Liver (tissue), 9 donors: Measurements from ENCODE around the gene TM4SF18. TPM values are rescaled to one million over a fixed set of nuclear protein-coding genes. Genes with fewer than 3 reads are reported as not detected.

Source experiments
- DNase-seq: peaks from one replicate; pipeline ENCODE4 v3.0.0-alpha.2; 2017; ENCODE audit warnings: low spot score
- H3K27ac ChIP-seq, 2 donors: one replicate each; pipeline ENCODE4 v1.7.0; 2013; ENCODE audit warnings: inconsistent platforms in 2 of 2, low read length in 2 of 2, control low read depth in 1 of 2, low read depth in 1 of 2, mild to moderate bottlenecking in 1 of 2
- H3K27me3 ChIP-seq, 4 donors: one replicate each; pipeline versions ENCODE4 v1.6.1 to v1.7.0; 2013; ENCODE audit warnings: low read length in 3 of 4, inconsistent platforms in 1 of 4, mild to moderate bottlenecking in 1 of 4, moderate library complexity in 1 of 4; ENCODE audit not compliant: control insufficient read depth in 4 of 4, insufficient read depth in 4 of 4
- H3K36me3 ChIP-seq, 4 donors: one replicate each; pipeline versions ENCODE4 v1.6.1 to v1.7.0; 2013; ENCODE audit warnings: low read length in 3 of 4, mild to moderate bottlenecking in 3 of 4, low read depth in 1 of 4, moderate library complexity in 1 of 4; ENCODE audit not compliant: control insufficient read depth in 4 of 4, insufficient read depth in 3 of 4
- H3K4me1 ChIP-seq, 4 donors: one replicate each; pipeline versions ENCODE4 v1.6.1 to v1.7.0; 2013; ENCODE audit warnings: low read length in 3 of 4, mild to moderate bottlenecking in 3 of 4, moderate library complexity in 1 of 4; ENCODE audit not compliant: control insufficient read depth in 4 of 4, insufficient read depth in 4 of 4
- H3K4me3 ChIP-seq, 3 donors: one replicate each; pipeline versions ENCODE4 v1.6.1 to v1.7.0; 2013; ENCODE audit warnings: low read length in 3 of 3, control low read depth in 1 of 3, low read depth in 1 of 3, mild to moderate bottlenecking in 1 of 3
- H3K9ac ChIP-seq, 2 donors: one replicate each; pipeline ENCODE4 v1.7.0; 2013; ENCODE audit warnings: low read length in 2 of 2, mild to moderate bottlenecking in 2 of 2, moderate library complexity in 2 of 2, control low read depth in 1 of 2, low read depth in 1 of 2
- H3K9me3 ChIP-seq, 4 donors: one replicate each; pipeline versions ENCODE4 v1.6.1 to v1.7.0; 2013; ENCODE audit warnings: low read length in 3 of 4; ENCODE audit not compliant: control insufficient read depth in 4 of 4
- CTCF ChIP-seq: fragments of 150-350 bp; IDR thresholded peaks from 2 replicates; pipeline ENCODE4 v1.5.1; 2017; ENCODE audit warnings: improper control_type of control experiment, low read depth, low read length; ENCODE audit not compliant: missing input control
- EGR1 ChIP-seq, 2 donors: IDR thresholded peaks; 2 replicates each; pipeline ENCODE4 v1.6.1; 2016 to 2018; ENCODE audit warnings: antibody characterized with exemption in 2 of 2, low read depth in 2 of 2
- FOXA1 ChIP-seq: IDR thresholded peaks from 2 replicates; pipeline ENCODE4 v1.6.1; 2016; ENCODE audit warnings: antibody characterized with exemption
- FOXA2 ChIP-seq: IDR thresholded peaks from 2 replicates; pipeline ENCODE4 v1.6.1; 2016; ENCODE audit warnings: antibody characterized with exemption
- GABPA ChIP-seq, 2 donors: IDR thresholded peaks in 1 of 2; conservative IDR thresholded peaks in 1 of 2; 2 replicates each; pipeline ENCODE4 v1.6.1; 2016; ENCODE audit warnings: antibody characterized with exemption in 2 of 2, mild to moderate bottlenecking in 1 of 2, moderate library complexity in 1 of 2
- HNF4A ChIP-seq, 2 donors: conservative IDR thresholded peaks; 2 replicates each; pipeline ENCODE4 v1.6.1; 2016; ENCODE audit warnings: antibody characterized with exemption in 2 of 2, mild to moderate bottlenecking in 2 of 2
- HNF4G ChIP-seq: IDR thresholded peaks from 2 replicates; pipeline ENCODE4 v1.6.1; 2016; ENCODE audit warnings: antibody characterized with exemption
- JUND ChIP-seq, 2 donors: IDR thresholded peaks; 2 replicates each; pipeline ENCODE4 v1.6.1; 2016; ENCODE audit warnings: antibody characterized with exemption in 2 of 2
- MAX ChIP-seq: IDR thresholded peaks from 2 replicates; pipeline ENCODE4 v1.6.1; 2016; ENCODE audit warnings: antibody characterized with exemption
- NR2F2 ChIP-seq: IDR thresholded peaks from 2 replicates; pipeline ENCODE4 v1.6.1; 2016; ENCODE audit warnings: antibody characterized with exemption
- RAD21 ChIP-seq, 2 donors: IDR thresholded peaks; 2 replicates each; pipeline ENCODE4 v1.6.1; 2016; ENCODE audit warnings: antibody characterized with exemption in 2 of 2, mild to moderate bottlenecking in 2 of 2
- RXRA ChIP-seq, 2 donors: IDR thresholded peaks; 2 replicates each; pipeline ENCODE4 v1.6.1; 2017 to 2018; ENCODE audit warnings: antibody characterized with exemption in 2 of 2, mild to moderate bottlenecking in 1 of 2
- SP1 ChIP-seq: IDR thresholded peaks from 2 replicates; pipeline ENCODE4 v1.6.1; 2018; ENCODE audit warnings: antibody characterized with exemption, mild to moderate bottlenecking
- TAF1 ChIP-seq: conservative IDR thresholded peaks from 2 replicates; pipeline ENCODE4 v1.6.1; 2016; ENCODE audit warnings: antibody characterized with exemption, mild to moderate bottlenecking
- YY1 ChIP-seq: IDR thresholded peaks from 2 replicates; pipeline ENCODE4 v1.6.1; 2016; ENCODE audit warnings: antibody characterized with exemption, mild to moderate bottlenecking
- WGBS: extraction: QIAGEN DNeasy Blood & Tissue Kit; methylation state at CpG from one replicate; pipeline ENCODE4 v1.1.7; 2013; 5-methylcytosine and 5-hydroxymethylcytosine counted together
- polyA plus RNA-seq, 2 donors: library from polyadenylated mRNA; stranded (reverse) in 1 of 2; unstranded in 1 of 2; fragments of 200-250 nt in 1 of 2; fragments of >200 nt in 1 of 2; fragmentation: Nextera tagmentation in 1 of 2; extraction: Ambion mirVana in 1 of 2; gene quantifications; one replicate each; pipeline versions ENCODE4 v1.2.1 to v1.2.3, GENCODE V29; 2013 to 2015
- total RNA-seq, 2 donors: library from RNA; depleted of rRNA; stranded (reverse); fragments of >200 nt; gene quantifications; one replicate each; pipeline ENCODE4 v1.2.3, GENCODE V29; 2014
- TF ChIP-seq, protein P1 (sequence below): IDR thresholded peaks from 2 replicates; pipeline ENCODE4 v1.6.1; 2016; ENCODE audit warnings: antibody characterized with exemption
- TF ChIP-seq, protein P2 (sequence below): IDR thresholded peaks from 2 replicates; pipeline ENCODE4 v1.6.1; 2016; ENCODE audit warnings: antibody characterized with exemption, mild to moderate bottlenecking
- TF ChIP-seq, protein P3 (sequence below): IDR thresholded peaks from 2 replicates; pipeline ENCODE4 v1.6.1; 2016; ENCODE audit warnings: antibody characterized with exemption
- donor health status: healthy.
- donor health status: healthy.
- donor health status: healthy.
- donor health status: healthy.
- donor health status: healthy.

The TM4SF18 gene
- total and polyA plus RNA-seq, 4 donors: 4.9 to 12.6 (median 6.4) TPM

DNA sequence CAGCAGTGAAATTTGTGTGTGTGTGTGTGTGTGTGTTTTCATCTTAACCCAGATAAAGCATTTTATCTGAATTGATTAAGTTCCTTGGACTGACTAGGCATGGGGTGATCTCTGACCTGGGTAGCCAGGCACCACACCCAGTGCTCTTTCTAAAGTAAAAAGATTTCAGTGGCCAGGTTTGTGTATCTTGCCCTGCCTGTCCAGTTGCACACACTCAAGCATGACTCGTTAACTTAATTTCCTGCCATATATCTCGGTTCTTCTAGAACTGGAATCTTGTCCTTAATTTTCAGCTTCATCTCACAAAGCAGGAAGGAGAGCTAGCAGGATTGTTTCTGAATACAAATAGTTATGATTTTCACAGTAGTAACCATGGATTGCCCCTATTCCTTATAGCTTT is 17.0 kb downstream of the TM4SF18 start:
- Histone ChIP-seq H3K4me3 (no peak overlapping the region), H3K36me3 (no peaks in the 10 kb centered on the region), H3K27ac (no peak overlapping the region), H3K27me3 (no peaks in the 10 kb centered on the region), H3K9ac (no peak overlapping the region), H3K9me3 (no peaks in the 10 kb centered on the region), H3K4me1 (peaks cover 0 to 15% (median 11%) of the 10 kb centered on the region in 4 donors)
- TF ChIP-seq YY1 (no peak), MAX (no peak), GABPA (IDR thresholded peaks at IDR 0.05 in 1 of 2, conservative IDR thresholded peaks at IDR 0.05 in 1 of 2) (no peak), JUND (IDR thresholded peaks at IDR 0.05) (no peak), CTCF (no peak), FOXA1 (no peak), HNF4G (no peak), RXRA (IDR thresholded peaks at IDR 0.05) (no peak), SP1 (no peak), EGR1 (IDR thresholded peaks at IDR 0.05; ENCODE audit: low read depth in 2 of 2) (no peak), FOXA2 (no peak), NR2F2 (no peak), HNF4A (conservative IDR thresholded peaks at IDR 0.05) (no peak), RAD21 (IDR thresholded peaks at IDR 0.05) (no peak), TAF1 (no peak)
- TF ChIP-seq, protein P1, sequence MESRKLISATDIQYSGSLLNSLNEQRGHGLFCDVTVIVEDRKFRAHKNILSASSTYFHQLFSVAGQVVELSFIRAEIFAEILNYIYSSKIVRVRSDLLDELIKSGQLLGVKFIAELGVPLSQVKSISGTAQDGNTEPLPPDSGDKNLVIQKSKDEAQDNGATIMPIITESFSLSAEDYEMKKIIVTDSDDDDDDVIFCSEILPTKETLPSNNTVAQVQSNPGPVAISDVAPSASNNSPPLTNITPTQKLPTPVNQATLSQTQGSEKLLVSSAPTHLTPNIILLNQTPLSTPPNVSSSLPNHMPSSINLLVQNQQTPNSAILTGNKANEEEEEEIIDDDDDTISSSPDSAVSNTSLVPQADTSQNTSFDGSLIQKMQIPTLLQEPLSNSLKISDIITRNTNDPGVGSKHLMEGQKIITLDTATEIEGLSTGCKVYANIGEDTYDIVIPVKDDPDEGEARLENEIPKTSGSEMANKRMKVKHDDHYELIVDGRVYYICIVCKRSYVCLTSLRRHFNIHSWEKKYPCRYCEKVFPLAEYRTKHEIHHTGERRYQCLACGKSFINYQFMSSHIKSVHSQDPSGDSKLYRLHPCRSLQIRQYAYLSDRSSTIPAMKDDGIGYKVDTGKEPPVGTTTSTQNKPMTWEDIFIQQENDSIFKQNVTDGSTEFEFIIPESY: no peak
- TF ChIP-seq, protein P2, sequence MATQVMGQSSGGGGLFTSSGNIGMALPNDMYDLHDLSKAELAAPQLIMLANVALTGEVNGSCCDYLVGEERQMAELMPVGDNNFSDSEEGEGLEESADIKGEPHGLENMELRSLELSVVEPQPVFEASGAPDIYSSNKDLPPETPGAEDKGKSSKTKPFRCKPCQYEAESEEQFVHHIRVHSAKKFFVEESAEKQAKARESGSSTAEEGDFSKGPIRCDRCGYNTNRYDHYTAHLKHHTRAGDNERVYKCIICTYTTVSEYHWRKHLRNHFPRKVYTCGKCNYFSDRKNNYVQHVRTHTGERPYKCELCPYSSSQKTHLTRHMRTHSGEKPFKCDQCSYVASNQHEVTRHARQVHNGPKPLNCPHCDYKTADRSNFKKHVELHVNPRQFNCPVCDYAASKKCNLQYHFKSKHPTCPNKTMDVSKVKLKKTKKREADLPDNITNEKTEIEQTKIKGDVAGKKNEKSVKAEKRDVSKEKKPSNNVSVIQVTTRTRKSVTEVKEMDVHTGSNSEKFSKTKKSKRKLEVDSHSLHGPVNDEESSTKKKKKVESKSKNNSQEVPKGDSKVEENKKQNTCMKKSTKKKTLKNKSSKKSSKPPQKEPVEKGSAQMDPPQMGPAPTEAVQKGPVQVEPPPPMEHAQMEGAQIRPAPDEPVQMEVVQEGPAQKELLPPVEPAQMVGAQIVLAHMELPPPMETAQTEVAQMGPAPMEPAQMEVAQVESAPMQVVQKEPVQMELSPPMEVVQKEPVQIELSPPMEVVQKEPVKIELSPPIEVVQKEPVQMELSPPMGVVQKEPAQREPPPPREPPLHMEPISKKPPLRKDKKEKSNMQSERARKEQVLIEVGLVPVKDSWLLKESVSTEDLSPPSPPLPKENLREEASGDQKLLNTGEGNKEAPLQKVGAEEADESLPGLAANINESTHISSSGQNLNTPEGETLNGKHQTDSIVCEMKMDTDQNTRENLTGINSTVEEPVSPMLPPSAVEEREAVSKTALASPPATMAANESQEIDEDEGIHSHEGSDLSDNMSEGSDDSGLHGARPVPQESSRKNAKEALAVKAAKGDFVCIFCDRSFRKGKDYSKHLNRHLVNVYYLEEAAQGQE: no peak
- TF ChIP-seq, protein P3, sequence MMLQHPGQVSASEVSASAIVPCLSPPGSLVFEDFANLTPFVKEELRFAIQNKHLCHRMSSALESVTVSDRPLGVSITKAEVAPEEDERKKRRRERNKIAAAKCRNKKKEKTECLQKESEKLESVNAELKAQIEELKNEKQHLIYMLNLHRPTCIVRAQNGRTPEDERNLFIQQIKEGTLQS: no peak
- no peak for DNase-seq
- 73% methylated on average over 2 of the region's 2 CpGs for WGBS
